BLaER1 (cell line): ENCODE measurements around the gene SLC39A10.

ENCODE experiments used
- H3K27ac ChIP-seq: shearing (Covaris generic); formaldehyde crosslinking; 2 replicates; pipeline ENCODE4 v1.8.1; 2022
- H3K27me3 ChIP-seq: shearing (Covaris generic); formaldehyde crosslinking; 2 replicates; pipeline ENCODE4 v1.8.1; 2022
- H3K36me3 ChIP-seq: shearing (Covaris generic); formaldehyde crosslinking; 2 replicates; pipeline ENCODE4 v1.8.1; 2022
- H3K4me1 ChIP-seq: shearing (Covaris generic); formaldehyde crosslinking; 2 replicates; pipeline ENCODE4 v1.8.1; 2022
- H3K4me2 ChIP-seq: shearing (Covaris generic); formaldehyde crosslinking; 2 replicates; pipeline ENCODE4 v1.8.1; 2022
- H3K4me3 ChIP-seq: shearing (Covaris generic); formaldehyde crosslinking; 2 replicates; pipeline ENCODE4 v1.8.1; 2022
- H3K9ac ChIP-seq: shearing (Covaris generic); formaldehyde crosslinking; 2 replicates; pipeline ENCODE4 v1.8.1; 2022
- H3K9me3 ChIP-seq: shearing (Covaris generic); formaldehyde crosslinking; 2 replicates; pipeline ENCODE4 v1.8.1; 2022
- H4K20me1 ChIP-seq: shearing (Covaris generic); formaldehyde crosslinking; 2 replicates; pipeline ENCODE4 v1.8.1; 2022
- Cebpa-rat ChIP-seq: shearing (Covaris generic); IDR thresholded peaks from 2 replicates; pipeline ENCODE4 v1.8.1; 2022

Gene SLC39A10

GRCh38 chr2:195782156-195782555 lies 125.1 kb downstream of the SLC39A10 start:
- Histone ChIP-seq H3K4me3 (no peak overlapping the region), H3K4me2 (no peak overlapping the region), H3K9me3 (no peaks in the 10 kb centered on the region), H4K20me1 (no peaks in the 10 kb centered on the region), H3K27me3 (no peaks in the 10 kb centered on the region), H3K27ac (no peak overlapping the region), H3K36me3 (no peaks in the 10 kb centered on the region), H3K9ac (no peak overlapping the region), H3K4me1 (no peaks in the 10 kb centered on the region)
- no peak for TF ChIP-seq Cebpa-rat
